GM23248 (cell line): ENCODE results near the gene CCDC146.

ENCODE experiments used
- EZH2 ChIP-seq: fragments of 200-600 bp; sonication (generic); IDR thresholded peaks from 2 replicates; pipeline ENCODE4 v1.6.1; 2018; ENCODE audit warnings: antibody characterized with exemption, mild to moderate bottlenecking; ENCODE audit not compliant: insufficient read depth, poor library complexity, severe bottlenecking
- EZH2phosphoT487 ChIP-seq: fragments of 200-600 bp; sonication (generic); IDR thresholded peaks from 2 replicates; pipeline ENCODE4 v1.6.1; 2018; ENCODE audit warnings: antibody characterized with exemption, moderate library complexity, mild to moderate bottlenecking, low read depth; ENCODE audit not compliant: insufficient read depth

- no peak for TF ChIP-seq EZH2phosphoT487
- no peak for TF ChIP-seq EZH2
Observed at GRCh38 chr7:77235276-77235675, 112.9 kb downstream of the CCDC146 start.
